ENCODE data around the gene CYTH4.

The CYTH4 gene

GRCh38 chr22:37349043-37349814, 66.9 kb downstream of the CYTH4 start:
- no peak for DNase-seq (ENCODE audit: low read depth)

- DNase-seq (ENCODE audit: low read depth) = no peak
Measured at GRCh38 chr22:37351232-37351631, 68.9 kb downstream of the CYTH4 start.

DNA sequence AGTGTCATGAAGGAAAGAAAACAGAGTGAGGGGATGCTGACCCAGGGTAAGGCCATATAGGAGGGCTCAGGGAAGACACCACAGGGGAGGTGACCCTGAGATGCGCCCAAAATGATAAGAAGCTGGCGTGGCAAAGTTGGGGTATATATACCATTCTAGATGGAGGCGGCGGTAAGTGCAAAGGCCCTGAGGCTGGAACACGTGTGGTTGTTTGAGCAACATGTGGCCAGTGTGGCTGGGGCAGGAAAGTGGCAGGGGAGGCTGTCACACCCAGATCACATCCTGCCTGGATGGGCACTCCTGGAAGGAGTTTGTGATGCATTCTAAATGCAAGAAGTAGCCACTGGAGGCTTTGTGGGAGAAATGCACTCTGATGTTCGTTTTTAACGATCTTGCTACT, 70.2 kb downstream of the CYTH4 start:
- no peak for DNase-seq (ENCODE audit: low read depth)

GRCh38 chr22:37353839-37354238, 71.5 kb downstream of the CYTH4 start:
- DNase-seq (ENCODE audit: low read depth) = no peak

DNA sequence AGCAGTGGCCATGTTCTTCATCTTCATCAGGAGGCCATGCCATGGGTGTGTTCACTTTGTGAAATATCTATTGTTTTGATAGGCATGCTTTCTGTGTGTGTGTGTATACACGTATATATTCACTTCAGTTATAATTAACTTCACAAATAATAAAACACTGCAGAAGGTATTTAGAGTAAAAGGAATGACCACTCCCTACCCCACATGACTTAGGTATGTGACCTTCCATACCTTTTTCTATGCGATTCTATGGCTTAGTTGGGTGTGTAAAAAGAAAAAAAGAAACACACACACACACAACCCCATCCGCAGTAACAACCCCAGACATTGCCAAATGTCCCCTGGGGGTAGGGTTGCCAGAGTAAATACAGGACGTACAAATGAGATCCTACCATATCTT, 72.0 kb downstream of the CYTH4 start:
- no peak for DNase-seq (ENCODE audit: low read depth)

DNA sequence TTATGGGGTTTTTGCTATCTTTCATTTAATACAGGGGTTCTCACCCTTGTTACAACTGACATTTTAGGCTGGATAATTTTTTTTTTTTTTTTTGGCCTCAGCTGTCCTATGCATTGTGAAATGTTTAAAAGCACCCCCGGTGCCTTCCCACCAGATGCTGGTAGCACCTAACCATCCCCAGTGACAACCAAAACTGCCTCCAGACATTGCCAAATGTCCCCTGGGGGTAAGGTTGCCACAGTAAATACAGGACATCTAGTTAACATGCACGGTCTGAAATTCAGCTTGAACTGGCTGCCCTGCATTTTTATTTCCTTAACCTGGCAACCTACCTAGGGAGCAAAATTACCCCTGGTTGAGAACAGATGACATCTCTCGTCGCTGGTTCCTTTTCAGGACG, 72.4 kb downstream of the CYTH4 start:
- no peak for DNase-seq (ENCODE audit: low read depth)

DNA sequence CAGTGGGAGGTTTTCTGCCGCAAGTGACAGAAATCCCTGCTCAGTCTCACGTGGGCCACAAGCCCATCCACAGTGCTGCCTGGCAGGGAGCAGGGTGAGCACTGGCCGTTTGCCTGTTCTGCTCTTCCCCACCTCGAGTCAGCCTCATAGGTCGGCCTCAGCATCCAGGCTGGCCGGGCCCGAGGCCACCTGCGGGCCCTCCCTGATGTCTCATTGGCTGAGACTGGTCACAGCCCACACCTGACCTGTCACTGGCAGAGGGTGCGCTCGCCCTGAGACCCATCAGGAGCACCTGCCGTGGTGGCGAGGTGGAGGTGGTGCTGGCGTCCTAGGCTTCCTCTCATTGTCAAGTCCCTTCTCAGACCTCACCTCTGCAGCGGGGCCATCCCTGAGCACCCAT, 72.9 kb downstream of the CYTH4 start:
- no peak for DNase-seq (ENCODE audit: low read depth)

GRCh38 chr22:37356922-37357321, 74.6 kb downstream of the CYTH4 start:
- DNase-seq (ENCODE audit: low read depth) = no peak

- DNase-seq (ENCODE audit: low read depth) = no peak
Measured at GRCh38 chr22:37357446-37358075, 75.3 kb downstream of the CYTH4 start.

DNA sequence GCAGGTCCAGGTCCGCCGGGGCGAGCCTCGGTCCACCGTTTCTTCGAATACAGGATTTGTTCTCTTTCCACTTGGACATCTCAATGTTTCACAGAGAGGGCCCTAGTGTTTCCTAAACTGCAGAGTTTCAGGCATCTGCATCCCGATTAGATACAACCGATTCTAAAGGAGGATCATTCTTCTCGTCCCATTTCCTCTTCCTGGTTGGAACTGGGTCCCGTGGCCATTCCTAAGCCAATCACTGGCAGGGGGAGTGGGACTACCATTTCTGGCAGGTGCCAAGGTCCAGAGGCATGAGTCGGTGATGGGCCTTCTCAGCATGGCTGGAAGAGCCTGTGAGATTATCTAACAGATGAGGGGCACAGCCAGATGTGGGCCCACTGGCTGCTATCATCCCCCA, 76.1 kb downstream of the CYTH4 start:
- no peak for DNase-seq (ENCODE audit: low read depth)

GRCh38 chr22:37358917-37359316, 76.6 kb downstream of the CYTH4 start:
- DNase-seq (ENCODE audit: low read depth) = no peak

DNA sequence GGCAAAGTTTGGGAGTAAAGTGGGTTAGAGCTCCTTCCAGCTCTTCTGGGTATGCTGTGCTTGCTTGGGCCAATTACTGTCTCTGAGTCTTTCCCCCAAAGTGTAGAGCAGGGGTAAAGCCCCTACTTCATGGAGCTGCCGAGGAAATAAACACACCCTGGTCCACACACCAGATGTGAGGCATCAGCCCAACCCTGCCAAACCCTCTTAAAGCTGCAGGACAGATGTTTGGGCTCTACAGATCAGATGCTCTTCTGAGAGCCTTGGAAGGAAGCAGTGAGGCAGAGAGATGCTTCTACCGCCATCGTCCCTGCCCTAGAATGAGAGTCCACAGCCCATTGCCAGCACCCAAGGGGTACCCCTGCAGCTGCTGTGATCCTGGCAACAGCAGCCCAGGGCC, 80.3 kb downstream of the CYTH4 start:
- DNase-seq (ENCODE audit: low read depth) = no peak

GRCh38 chr22:37363261-37363992, 81.1 kb downstream of the CYTH4 start:
- DNase-seq (ENCODE audit: low read depth) = no peak

Data from activated T-helper 1 cell treated with Interleukin-2 at 50 U/mL for 16 hours (primary cell).